HCT116 (cell line): ENCODE data around the gene CDYL. TPM values are rescaled to one million over a fixed set of nuclear protein-coding genes. Genes with fewer than 3 reads are reported as not detected.

ENCODE experiments used
- ATAC-seq: fragments of 200-7000 bp; cut with Tn5 transposase; 2 replicates; pipeline ENCODE4 v1.9.1; 2020; ENCODE audit warnings: mild to moderate bottlenecking, moderate library complexity
- BruUV-seq: library from RNA; stranded (reverse); fragments of 400-500 nt; replicated peaks from 2 replicates; lab custom pipeline; 2021; lab: Mats Ljungman, UMichigan
- CTCF ChIA-PET: fragments of 300-600 bp; sonication (Branson Sonifier 250); formaldehyde crosslinking; loops from one replicate; lab custom pipeline; 2021; ENCODE audit warnings: antibody characterized with exemption; lab: Charles Lee
- POLR2A ChIA-PET: fragments of 300-600, 350-600 bp; sonication (Branson Sonifier 250); formaldehyde crosslinking; loops from one replicate; lab custom pipeline; 2021; ENCODE audit warnings: antibody characterized with exemption; lab: Charles Lee
- RAD21 ChIA-PET, 2 experiments: fragments of 300-600 bp; sonication (Branson Sonifier 250); formaldehyde crosslinking; loops; one replicate each; lab custom pipeline; 2023; ENCODE audit warnings: low total read pairs in 2 of 2; ENCODE audit not compliant: uncharacterized antibody in 2 of 2, unreplicated experiment in 2 of 2, low non-redundant PET in 1 of 2; lab: Charles Lee
- DNase-seq: peaks from one replicate; pipeline ENCODE4 v3.0.0-alpha.2; 2010; ENCODE audit warnings: low read depth, low spot score
- H2AFZ ChIP-seq: fragments of 200-600 bp; shearing (Covaris generic), sonication (generic); 2 replicates; pipeline ENCODE4 v1.6.1; 2017; ENCODE audit warnings: low read depth, mixed run types, mixed read lengths, antibody characterized with exemption, low read length; ENCODE audit not compliant: poor library complexity, severe bottlenecking
- H3K27ac ChIP-seq: 2 replicates; pipeline ENCODE4 v1.5.1; 2012; ENCODE audit warnings: low read depth, low read length
- H3K27me3 ChIP-seq: fragments of 200-600 bp; sonication (generic); 2 replicates; pipeline ENCODE4 v1.6.1; 2016; ENCODE audit warnings: mixed run types, low read length, mixed read lengths; ENCODE audit not compliant: insufficient read depth
- H3K36me3 ChIP-seq, 2 experiments: fragments of 200-500 bp in 1 of 2; fragments of 200-600 bp in 1 of 2; sonication (Bioruptor generic) in 1 of 2; sonication (generic) in 1 of 2; 2 replicates each; pipeline versions ENCODE4 v1.5.1 to v1.6.1; 2014 to 2016; ENCODE audit warnings: low read length in 2 of 2, inconsistent platforms in 1 of 2, mixed read lengths in 1 of 2, mixed run types in 1 of 2; ENCODE audit not compliant: insufficient read depth in 2 of 2, control insufficient read depth in 1 of 2
- H3K4me1 ChIP-seq, 2 experiments: fragments of 200-600 bp in 1 of 2; sonication (generic) in 1 of 2; 2 replicates each; pipeline versions ENCODE4 v1.5.1 to v1.6.1; 2012 to 2017; ENCODE audit warnings: low read length in 2 of 2, inconsistent platforms in 1 of 2, mild to moderate bottlenecking in 1 of 2, mixed read lengths in 1 of 2, mixed run types in 1 of 2, moderate library complexity in 1 of 2; ENCODE audit not compliant: insufficient read depth in 2 of 2, control insufficient read depth in 1 of 2
- H3K4me2 ChIP-seq: fragments of 200-600 bp; sonication (generic); 2 replicates; pipeline ENCODE4 v1.6.1; 2017; ENCODE audit warnings: mixed run types, low read length, mixed read lengths
- H3K4me3 ChIP-seq, 2 experiments: fragments of 200-600 bp in 1 of 2; sonication (generic) in 1 of 2; replicated peaks in 1 of 2; 2 replicates each; pipeline ENCODE4 v1.5.1; 2011 to 2016; ENCODE audit warnings: low read length in 2 of 2, control low read depth in 1 of 2, low read depth in 1 of 2, mild to moderate bottlenecking in 1 of 2, mixed read lengths in 1 of 2, mixed run types in 1 of 2
- H3K79me2 ChIP-seq: fragments of 200-600 bp; sonication (generic); 2 replicates; pipeline ENCODE4 v1.6.1; 2017; ENCODE audit warnings: mild to moderate bottlenecking, mixed run types, low read length, moderate library complexity, mixed read lengths; ENCODE audit not compliant: insufficient read depth
- H3K9ac ChIP-seq: fragments of 200-600 bp; sonication (generic); 2 replicates; pipeline ENCODE4 v1.6.1; 2016; ENCODE audit warnings: low read length, mixed read lengths
- H3K9me2 ChIP-seq: fragments of 200-600 bp; sonication (generic), shearing (Covaris generic); 2 replicates; pipeline ENCODE4 v1.6.1; 2017; ENCODE audit warnings: mixed run types, mild to moderate bottlenecking, moderate library complexity; ENCODE audit not compliant: insufficient read depth
- H3K9me3 ChIP-seq, 2 experiments: fragments of 200-500 bp in 1 of 2; fragments of 200-600 bp in 1 of 2; sonication (Bioruptor generic) in 1 of 2; sonication (generic) in 1 of 2; 2 replicates each; pipeline ENCODE4 v1.6.1; 2014 to 2017; ENCODE audit warnings: low read length in 2 of 2, mixed read lengths in 2 of 2, inconsistent platforms in 1 of 2, low read depth in 1 of 2, mild to moderate bottlenecking in 1 of 2, mixed run types in 1 of 2, moderate library complexity in 1 of 2; ENCODE audit not compliant: control insufficient read depth in 1 of 2, insufficient read depth in 1 of 2
- H4K20me1 ChIP-seq: fragments of 200-600 bp; sonication (generic), shearing (Covaris generic); 2 replicates; pipeline ENCODE4 v1.6.1; 2017; ENCODE audit warnings: mixed run types, mild to moderate bottlenecking, moderate library complexity; ENCODE audit not compliant: insufficient read depth
- ATF3 ChIP-seq: IDR thresholded peaks from 2 replicates; pipeline ENCODE4 v1.6.1; 2012
- CEBPB ChIP-seq: IDR thresholded peaks from 2 replicates; pipeline ENCODE4 v1.6.1; 2012; ENCODE audit warnings: low read depth
- CTCF ChIP-seq, 3 experiments: fragments of 200-600 bp in 1 of 3; sonication (generic) in 1 of 3; IDR thresholded peaks in 2 of 3; conservative IDR thresholded peaks in 1 of 3; 2 replicates each; pipeline ENCODE4 v1.5.1; 2012 to 2017; ENCODE audit warnings: low read depth in 2 of 3, low read length in 2 of 3, antibody characterized with exemption in 1 of 3, borderline replicate concordance in 1 of 3, control low read depth in 1 of 3, mild to moderate bottlenecking in 1 of 3, mixed read lengths in 1 of 3, mixed run types in 1 of 3, moderate library complexity in 1 of 3; ENCODE audit not compliant: insufficient read depth in 1 of 3
- ELF1 ChIP-seq: IDR thresholded peaks from 2 replicates; pipeline ENCODE4 v1.6.1; 2012; ENCODE audit warnings: low read depth, borderline replicate concordance
- EZH2 ChIP-seq: fragments of 200-600 bp; sonication (generic); IDR thresholded peaks from 2 replicates; pipeline ENCODE4 v1.6.1; 2017; ENCODE audit warnings: antibody characterized with exemption, mixed run types
- EZH2phosphoT487 ChIP-seq: fragments of 200-600 bp; IDR thresholded peaks from 2 replicates; pipeline ENCODE4 v1.6.1; 2018; ENCODE audit warnings: antibody characterized with exemption, borderline replicate concordance
- FOSL1 ChIP-seq: IDR thresholded peaks from 2 replicates; pipeline ENCODE4 v1.6.1; 2012; ENCODE audit warnings: low read depth
- JUND ChIP-seq: IDR thresholded peaks from 2 replicates; pipeline ENCODE4 v1.6.1; 2012
- MAX ChIP-seq: IDR thresholded peaks from 2 replicates; pipeline ENCODE4 v1.6.1; 2012
- POLR2A ChIP-seq: IDR thresholded peaks from 2 replicates; pipeline ENCODE4 v1.7.0; 2011; ENCODE audit warnings: borderline replicate concordance; ENCODE audit not compliant: insufficient read depth, insufficient read length; ENCODE audit errors: extremely low read depth
- POLR2AphosphoS5 ChIP-seq: IDR thresholded peaks from 2 replicates; pipeline ENCODE4 v1.6.1; 2011; ENCODE audit warnings: mild to moderate bottlenecking, low read depth, low read length, moderate library complexity
- RAD21 ChIP-seq: IDR thresholded peaks from 2 replicates; pipeline ENCODE4 v1.6.1; 2012; ENCODE audit warnings: low read depth, mild to moderate bottlenecking
- REST ChIP-seq: IDR thresholded peaks from 2 replicates; pipeline ENCODE4 v1.6.1; 2012; ENCODE audit warnings: low read depth
- SIN3A ChIP-seq: IDR thresholded peaks from 2 replicates; pipeline ENCODE4 v1.6.1; 2012; ENCODE audit warnings: low read depth
- SRF ChIP-seq: IDR thresholded peaks from 2 replicates; pipeline ENCODE4 v1.6.1; 2012; ENCODE audit warnings: low read depth
- TCF7L2 ChIP-seq: IDR thresholded peaks from 2 replicates; pipeline ENCODE4 v1.7.0; 2011; ENCODE audit warnings: borderline replicate concordance, inconsistent platforms; ENCODE audit not compliant: insufficient read depth, insufficient read length; ENCODE audit errors: extremely low read depth
- YY1 ChIP-seq: IDR thresholded peaks from 2 replicates; pipeline ENCODE4 v1.6.1; 2011; ENCODE audit warnings: low read length, low read depth, moderate library complexity, mild to moderate bottlenecking; ENCODE audit not compliant: insufficient replicate concordance; ENCODE audit errors: extremely low read depth
- ZFX ChIP-seq: fragments of 450-650 bp; IDR thresholded peaks from 2 replicates; pipeline ENCODE4 v1.6.1; 2017
- ZNF274 ChIP-seq: fragments of 200-500 bp; sonication (Bioruptor generic); IDR thresholded peaks from 2 replicates; pipeline ENCODE4 v1.6.1; 2014; ENCODE audit warnings: mild to moderate bottlenecking, low read depth, low read length, inconsistent platforms
- intact Hi-C: fragments of 100-400 bp; cut with micrococcal nuclease; formaldehyde crosslinking; loops from 2 replicates; pipeline ENCODE4 v1.10.0; 2022
- total RNA-seq: library from RNA; stranded (reverse); gene quantifications from one replicate; pipeline ENCODE4 v1.2.1, GENCODE V29; 2021; ENCODE audit not compliant: unreplicated experiment

CDYL gene
- total RNA-seq, 1 experiment from 2014 or later = 42.6 TPM

GRCh38 chr6:4890627-4891026 lies 114.4 kb downstream of the CDYL start:
- Histone ChIP-seq H3K4me2 (no peak overlapping the region), H2AFZ (no peak overlapping the region), H4K20me1 (peaks cover 7% of the 10 kb centered on the region; the same call in 1 of the 2 replicates), H3K4me3 (no peak overlapping the region), H3K27me3 (no peaks in the 10 kb centered on the region), H3K79me2 (peaks cover 61% of the 10 kb centered on the region), H3K36me3 (no peaks in the 10 kb centered on the region), H3K4me1 (no peaks in the 10 kb centered on the region), H3K9me3 (no peaks in the 10 kb centered on the region), H3K27ac (no peak overlapping the region), H3K9me2 (no peaks in the 10 kb centered on the region), H3K9ac (no peak overlapping the region)
- CTCF ChIA-PET = no interaction called here
- POLR2A ChIA-PET = no interaction called here
- no peak for ATAC-seq
- DNase-seq = no peak
- RAD21 ChIA-PET = no interaction called here
- intact Hi-C loops = no loop called here
- no TSS peak for BruUV-seq
- TF ChIP-seq CTCF (IDR thresholded peaks at IDR 0.05 in 2 of 3, conservative IDR thresholded peaks at IDR 0.05 in 1 of 3; ENCODE audit: borderline replicate concordance in 1 of 3, insufficient read depth in 1 of 3, low read depth in 2 of 3, low read length in 2 of 3) (no peak), CEBPB (no peak), ZNF274 (no peak), SRF (no peak), TCF7L2 (no peak), EZH2 (no peak), EZH2phosphoT487 (no peak), ELF1 (no peak), REST (no peak), ZFX (no peak), ATF3 (no peak), RAD21 (no peak), SIN3A (no peak), YY1 (no peak), JUND (no peak), FOSL1 (no peak), POLR2A (no peak), MAX (no peak), POLR2AphosphoS5 (no peak)
